Activated CD4-positive, alpha-beta T cell treated with anti-CD3 and anti-CD28 coated beads, Interleukin-2, amount 10 ng/mL, durations not matched to agents 24 days and 14 days (primary cell): ENCODE data around the gene PACC1. TPM values are rescaled to one million over a fixed set of nuclear protein-coding genes. Genes with fewer than 3 reads are reported as not detected.
A peak's percentile ranks its signal among the peaks of the same experiment; 100 is the strongest.

Source experiments
- DNase-seq: peaks from one replicate; pipeline ENCODE4 v3.0.0; 2022
- H3K27ac Mint-ChIP-seq: one replicate; pipeline ENCODE4 v1.8.0; 2022; ENCODE audit warnings: mild to moderate bottlenecking, mixed read lengths
- H3K27me3 Mint-ChIP-seq: one replicate; pipeline ENCODE4 v1.8.0; 2022; ENCODE audit warnings: mixed read lengths
- H3K36me3 Mint-ChIP-seq: one replicate; pipeline ENCODE4 v1.8.0; 2022; ENCODE audit warnings: low read depth, mild to moderate bottlenecking, mixed read lengths
- H3K4me1 Mint-ChIP-seq: one replicate; pipeline ENCODE4 v1.8.0; 2021; ENCODE audit warnings: mixed read lengths
- H3K4me3 Mint-ChIP-seq: one replicate; pipeline ENCODE4 v1.8.0; 2022; ENCODE audit warnings: mild to moderate bottlenecking, moderate library complexity, mixed read lengths
- H3K9me3 Mint-ChIP-seq: one replicate; pipeline ENCODE4 v1.8.0; 2021; ENCODE audit warnings: mixed read lengths
- intact Hi-C: fragments of 100-400 bp; cut with micrococcal nuclease; formaldehyde crosslinking; loops from one replicate; pipeline ENCODE4 v1.15.1; 2023
- total RNA-seq: library from RNA; stranded (reverse); gene quantifications from 2 replicates; pipeline ENCODE4 v1.2.3, GENCODE V29; 2022

The PACC1 gene
- total RNA-seq, 1 donor from 2014 or later, result 19.4 TPM

- H3K4me1 Mint-ChIP-seq, result peaks cover 20% of the 10 kb centered on the region
- H3K9me3 Mint-ChIP-seq, result no peaks in the 10 kb centered on the region
- H3K27ac Mint-ChIP-seq, result peak overlapping the region; percentile 76
- DNase-seq, result peak; percentile 62
- H3K27me3 Mint-ChIP-seq, result no peaks in the 10 kb centered on the region
- H3K36me3 Mint-ChIP-seq, result peaks cover 11% of the 10 kb centered on the region
- intact Hi-C loops, result loop anchor here (1.0 to 2.0 kb wide), 3 partner anchors 13 to 246 kb away; no protein-coding TSS in a partner anchor
- H3K4me3 Mint-ChIP-seq, result no peak overlapping the region
These were observed 98.8 kb downstream of the PACC1 start for GRCh38 chr1:212315907-212316306.

- H3K36me3 Mint-ChIP-seq, result peaks cover 13% of the 10 kb centered on the region
- H3K27ac Mint-ChIP-seq, result no peak overlapping the region
- H3K9me3 Mint-ChIP-seq, result no peaks in the 10 kb centered on the region
- H3K4me3 Mint-ChIP-seq, result no peak overlapping the region
- intact Hi-C loops, result loop anchor here (1.0 kb wide), 1 partner anchor 12 kb away; no protein-coding TSS in a partner anchor
- H3K4me1 Mint-ChIP-seq, result peaks cover 21% of the 10 kb centered on the region
- DNase-seq, result no peak
- no peaks in the 10 kb centered on the region for H3K27me3 Mint-ChIP-seq
These were observed 99.5 kb downstream of the PACC1 start for GRCh38 chr1:212315184-212315583.

Other genes starting within 250 kb of the PACC1 start
- 43.6 and 44.4 TPM in 2 replicates for gene PPP2R5A, start 129.5 kb downstream of the PACC1 start, total RNA-seq
- gene NENF, start 18.0 kb upstream of the PACC1 start, total RNA-seq, result 35.1 and 36.1 TPM in 2 replicates
- gene ATF3, start 193.9 kb upstream of the PACC1 start, total RNA-seq, result 21.2 and 29.5 TPM in 2 replicates